Non-pigmented ciliary epithelial cell (primary cell): ENCODE measurements around the gene KRT4.
"Not testable (repeated sequence)": the region's sequence is repeated elsewhere in the genome, so short reads cannot be mapped to it uniquely, and the experiment has no call there.

ENCODE experiments used
- DNase-seq: peaks from one replicate; pipeline ENCODE4 v3.0.0-alpha.2; 2010; ENCODE audit warnings: low read depth

The KRT4 gene

DNA sequence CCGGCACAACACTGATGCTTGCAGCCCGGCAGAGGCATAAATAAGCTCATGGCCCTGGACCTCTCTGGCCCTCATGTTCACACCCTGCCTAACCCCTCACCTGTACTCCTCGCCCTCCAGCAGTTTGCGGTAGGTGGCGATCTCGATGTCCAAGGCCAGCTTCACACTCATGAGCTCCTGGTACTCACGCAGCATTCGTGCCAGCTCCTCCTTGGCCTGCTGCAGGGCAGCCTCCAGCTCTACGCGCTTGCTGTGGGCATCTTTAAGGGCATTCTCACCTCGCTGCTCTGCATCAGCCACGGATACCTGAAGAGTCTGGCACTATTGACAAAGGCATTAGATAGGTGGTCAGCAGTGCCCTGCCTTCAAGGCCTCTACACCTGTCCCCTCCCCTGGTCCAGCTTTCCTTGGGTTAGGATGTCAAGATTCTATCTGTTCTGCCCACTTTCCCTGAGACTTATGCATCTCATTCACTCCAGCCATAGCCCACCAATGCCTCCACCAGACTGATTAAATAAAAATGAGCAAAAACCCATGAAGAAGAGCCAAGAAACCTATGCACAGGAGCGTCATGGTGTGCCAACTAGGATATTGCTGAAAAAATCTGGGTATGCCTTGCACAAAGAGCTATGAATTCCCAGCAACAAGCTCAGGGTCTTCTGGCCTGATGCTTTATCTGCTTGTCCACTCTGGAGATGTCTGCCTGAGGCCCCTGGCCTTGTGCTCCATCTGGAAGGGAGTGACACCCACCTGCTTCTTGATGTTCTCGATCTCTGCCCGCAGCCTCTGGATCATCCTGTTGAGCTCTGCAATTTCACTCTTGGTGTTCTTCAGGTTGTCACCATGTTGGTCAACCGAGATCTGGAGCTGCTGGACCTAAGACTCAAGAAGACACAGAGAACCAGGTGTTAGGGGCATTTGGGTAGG lies 6.1 kb downstream of the KRT4 start:
- no peak for DNase-seq

- DNase-seq, result no peak
These were observed 6.9 kb downstream of the KRT4 start for GRCh38 chr12:52806821-52807543.

- DNase-seq, result no peak
These were observed 7.6 kb downstream of the KRT4 start for GRCh38 chr12:52806169-52806811.

DNA sequence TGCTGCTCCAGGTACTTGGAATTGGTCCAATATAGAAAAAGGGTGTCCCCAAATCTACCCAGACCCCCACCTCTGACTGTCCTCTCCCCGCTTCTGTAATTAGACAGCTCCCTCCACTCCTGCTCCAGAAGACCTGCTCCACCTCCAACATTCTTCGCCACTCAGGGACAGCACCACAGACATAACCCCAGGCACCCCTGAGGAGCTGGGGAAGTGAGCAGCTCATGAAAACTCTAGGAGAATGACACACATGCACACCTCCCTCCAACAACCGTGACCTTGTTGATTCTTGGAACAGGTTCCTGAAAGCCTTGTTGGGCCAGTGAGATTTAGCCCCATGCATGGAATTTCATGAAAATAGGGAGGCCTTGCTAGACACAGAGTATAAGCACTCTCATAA lies 8.2 kb downstream of the KRT4 start:
- DNase-seq, result no peak

DNA sequence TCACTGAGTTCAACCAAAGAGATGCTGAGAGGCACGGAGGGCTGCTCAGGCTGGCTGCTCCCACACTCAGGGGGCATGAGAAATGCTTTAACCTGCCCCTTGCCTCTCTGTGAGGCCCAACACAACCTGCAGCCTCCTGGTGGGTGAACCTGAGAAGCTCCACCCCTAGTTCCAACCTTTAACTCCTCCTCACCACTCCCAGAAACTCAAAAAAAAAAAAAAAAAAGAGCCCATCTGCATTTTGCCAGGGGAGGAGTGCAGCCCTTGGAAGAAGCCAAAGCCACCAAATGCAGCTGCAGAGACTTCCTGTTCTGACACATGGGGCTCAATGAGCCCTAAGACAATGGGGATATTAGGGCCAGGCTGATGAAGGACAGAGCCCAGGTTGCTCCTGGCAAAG lies 8.9 kb downstream of the KRT4 start:
- no peak for DNase-seq

DNA sequence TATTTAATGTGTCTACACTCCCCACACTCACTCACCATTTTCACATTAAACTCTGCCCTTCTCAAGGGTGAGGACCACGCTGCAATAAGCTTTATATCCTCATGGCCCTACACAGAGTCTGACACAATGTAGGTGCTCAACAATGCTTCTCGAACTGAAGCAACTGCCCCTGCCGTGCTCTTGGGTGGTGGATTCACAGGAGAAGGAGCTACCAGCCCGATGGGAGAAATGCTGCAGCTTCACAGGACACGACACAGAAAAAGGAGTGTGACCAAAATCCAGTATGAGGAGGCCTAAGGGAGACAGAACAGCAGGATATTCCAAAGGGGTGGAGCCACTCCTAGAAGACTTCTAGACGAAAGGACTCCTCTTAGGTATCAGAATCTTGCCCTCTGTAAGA lies 11.5 kb downstream of the KRT4 start:
- no peak for DNase-seq

GRCh38 chr12:52801773-52802172 lies 12.1 kb downstream of the KRT4 start:
- no peak for DNase-seq

- no peak for DNase-seq
These were observed 13.5 kb downstream of the KRT4 start for GRCh38 chr12:52800259-52800917.

GRCh38 chr12:52799505-52800211 lies 14.3 kb downstream of the KRT4 start:
- DNase-seq, result no peak

GRCh38 chr12:52798671-52799504 lies 15.0 kb downstream of the KRT4 start:
- DNase-seq, result no peak

- no peak for DNase-seq
These were observed 15.8 kb downstream of the KRT4 start for GRCh38 chr12:52798003-52798670.

GRCh38 chr12:52797529-52797894 lies 16.4 kb downstream of the KRT4 start:
- no peak for DNase-seq

- no peak for DNase-seq
These were observed 16.9 kb downstream of the KRT4 start for GRCh38 chr12:52796839-52797528.

- no peak for DNase-seq
These were observed 17.5 kb downstream of the KRT4 start for GRCh38 chr12:52796429-52796794.

DNA sequence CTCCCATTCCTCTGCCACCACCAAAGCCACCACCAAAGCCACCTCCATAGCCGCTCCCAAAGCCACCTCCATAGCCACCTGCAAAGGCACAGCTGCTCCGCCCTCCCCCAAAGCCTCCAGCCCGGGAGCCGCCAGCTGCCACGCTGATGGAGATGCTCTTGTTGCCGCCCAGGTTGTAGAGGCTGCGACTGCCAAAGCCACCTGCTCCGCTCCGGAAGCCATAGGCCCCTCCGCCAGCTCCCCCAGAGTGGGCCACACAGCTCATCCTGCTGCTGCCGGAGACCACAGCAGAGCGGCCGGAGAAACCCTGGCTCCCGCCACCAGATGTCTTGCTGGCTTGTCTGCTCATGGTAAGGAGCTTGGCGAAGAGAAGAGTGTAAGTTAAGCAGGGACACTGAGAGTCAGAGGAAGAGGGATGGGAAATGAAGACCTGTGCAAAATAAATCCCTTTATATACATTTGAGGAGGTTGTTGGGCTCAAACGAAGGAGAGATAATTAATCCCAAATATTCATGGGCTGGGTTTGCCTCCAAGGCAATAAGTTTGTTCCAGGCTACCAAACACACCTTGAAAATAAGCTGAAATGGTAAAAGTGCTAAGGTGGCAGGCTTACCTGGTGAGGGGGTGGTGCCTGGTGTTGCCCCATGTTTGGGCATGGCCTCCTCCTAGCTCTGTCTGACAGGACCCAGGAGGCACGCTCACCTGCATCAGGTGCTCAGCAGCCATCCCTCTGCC lies 18.1 kb downstream of the KRT4 start, which contains the start of gene KRT3:
Gene KRT3 (minus strand): TSS at position 424 of the 735 bp plus-strand sequence. CDS start 75 bp downstream, at position 349.
- no peak for DNase-seq

DNA sequence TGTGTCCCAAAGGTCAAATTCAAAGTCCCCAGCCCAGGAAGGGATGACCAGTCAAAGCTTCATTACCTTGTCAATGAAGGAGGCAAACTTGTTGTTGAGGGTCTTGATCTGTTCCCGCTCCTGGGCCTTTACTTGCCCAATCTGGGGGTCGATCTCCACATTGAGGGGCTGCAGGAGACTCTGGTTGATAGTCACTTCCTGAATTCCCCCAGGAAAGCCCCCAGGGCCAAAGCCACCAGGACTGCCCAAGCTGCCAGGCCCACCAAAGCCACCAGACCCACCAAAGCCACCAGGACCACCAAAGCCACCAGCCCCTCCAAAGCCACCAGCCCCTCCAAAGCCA lies 18.6 kb downstream of the KRT4 start:
- DNase-seq, result not testable (repeated sequence)

GRCh38 chr12:52794479-52795331 lies 19.2 kb downstream of the KRT4 start:
- DNase-seq, result no peak
